Raji (cell line): Measurements from ENCODE around the gene ZYX.

ENCODE experiments used
- POLR2A ChIP-seq: IDR thresholded peaks from 2 replicates; pipeline ENCODE4 v1.6.1; 2011; ENCODE audit warnings: low read depth, low read length, control low read depth; ENCODE audit not compliant: insufficient read depth

Gene ZYX

GRCh38 chr7:143356414-143357050 is 24.6 kb upstream of the ZYX start:
- no peak for TF ChIP-seq POLR2A

- no peak for TF ChIP-seq POLR2A
These were observed 22.5 kb upstream of the ZYX start for GRCh38 chr7:143358626-143359025.

- no peak for TF ChIP-seq POLR2A
These were observed 21.3 kb upstream of the ZYX start for GRCh38 chr7:143359771-143360353.

GRCh38 chr7:143360788-143361551 is 20.2 kb upstream of the ZYX start:
- TF ChIP-seq POLR2A: no peak

- TF ChIP-seq POLR2A: no peak
These were observed 19.5 kb upstream of the ZYX start for GRCh38 chr7:143361552-143362130.

GRCh38 chr7:143362131-143363015 is 18.8 kb upstream of the ZYX start, which contains the start of gene FAM131B:
Gene FAM131B, minus strand, starts transcription at chr7:143362713. Its CDS starts 110 bp downstream, at chr7:143362603.
- no peak for TF ChIP-seq POLR2A

- no peak for TF ChIP-seq POLR2A
These were observed 17.9 kb upstream of the ZYX start for GRCh38 chr7:143363016-143363937.

GRCh38 chr7:143367972-143368371 is 13.2 kb upstream of the ZYX start:
- no peak for TF ChIP-seq POLR2A

- TF ChIP-seq POLR2A: no peak
These were observed 12.8 kb upstream of the ZYX start for GRCh38 chr7:143368387-143368786.

GRCh38 chr7:143369678-143370651 is 11.2 kb upstream of the ZYX start:
- TF ChIP-seq POLR2A: no peak

GRCh38 chr7:143372070-143372469 is 9.1 kb upstream of the ZYX start:
- TF ChIP-seq POLR2A: no peak

- TF ChIP-seq POLR2A: no peak
These were observed 7.8 kb upstream of the ZYX start for GRCh38 chr7:143373255-143373794.
